GM10266 (cell line): ENCODE data around the gene ETNK2.

Source experiments
- DNase-seq: peaks from one replicate; pipeline ENCODE4 v3.0.0; 2012; ENCODE audit errors: extremely low spot score
- CTCF ChIP-seq: IDR thresholded peaks from 2 replicates; pipeline ENCODE4 v1.5.1; 2012; ENCODE audit warnings: mild to moderate bottlenecking, low read depth; ENCODE audit not compliant: control insufficient read depth, insufficient read depth; ENCODE audit errors: missing control alignments

The ETNK2 gene

GRCh38 chr1:204139088-204139487 lies 12.8 kb downstream of the ETNK2 start:
- no peak for TF ChIP-seq CTCF
- no peak for DNase-seq

- TF ChIP-seq CTCF, result no peak
- no peak for DNase-seq
These were observed 15.0 kb downstream of the ETNK2 start for GRCh38 chr1:204136814-204137213.

GRCh38 chr1:204134103-204134502 lies 17.7 kb downstream of the ETNK2 start:
- TF ChIP-seq CTCF, result no peak
- DNase-seq, result no peak

GRCh38 chr1:204132718-204133117 lies 19.1 kb downstream of the ETNK2 start:
- DNase-seq, result no peak
- no peak for TF ChIP-seq CTCF

- DNase-seq, result no peak
- no peak for TF ChIP-seq CTCF
These were observed 19.9 kb downstream of the ETNK2 start for GRCh38 chr1:204131978-204132377.

GRCh38 chr1:204130981-204131892 lies 20.6 kb downstream of the ETNK2 start:
- DNase-seq, result no peak
- no peak for TF ChIP-seq CTCF

GRCh38 chr1:204130178-204130577 lies 21.7 kb downstream of the ETNK2 start:
- no peak for DNase-seq
- TF ChIP-seq CTCF, result no peak
